ENCODE measurements around the gene BCL7C. TPM values are rescaled to one million over a fixed set of nuclear protein-coding genes. Genes with fewer than 3 reads are reported as not detected.

The BCL7C gene
- total and polyA plus RNA-seq, 12 donors = 7.7 to 88.3 (median 33.9) TPM

DNA sequence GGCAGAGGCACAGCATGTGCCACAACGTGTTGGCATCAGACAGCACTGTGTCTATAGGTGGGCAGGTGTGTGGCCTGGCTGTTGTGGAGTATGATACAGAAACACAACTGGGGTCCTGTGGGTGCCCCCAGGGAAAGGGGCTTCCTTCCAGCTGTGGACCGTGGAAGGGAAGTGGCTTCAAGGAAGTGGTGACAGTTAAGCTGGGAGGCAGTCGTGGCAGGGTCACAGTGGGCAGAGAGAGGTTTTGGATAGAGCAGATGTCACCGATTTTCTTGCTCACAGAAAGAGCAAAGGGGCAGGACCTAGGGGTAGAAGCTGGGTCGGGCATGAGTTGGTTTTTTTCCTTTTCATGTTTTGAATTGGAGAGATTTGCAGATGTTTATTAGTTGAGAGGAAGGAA lies 43.8 kb upstream of the BCL7C start:
- Histone ChIP-seq H3K36me3 (replicated peaks in 1 of 2) (peaks cover 0 to 17% of the 10 kb centered on the region in 2 donors), H3K27ac (peak overlapping the region in 2 of 5 donors; percentile 13 to 52), H3K9me3 (replicated peaks in 1 of 3) (no peaks in the 10 kb centered on the region), H3K4me1 (replicated peaks in 1 of 2) (no peaks in the 10 kb centered on the region), H3K27me3 (no peaks in the 10 kb centered on the region), H3K4me3 (no peak overlapping the region)
- intact Hi-C loops (cut with DNase I) = no loop called here
- TF ChIP-seq, protein P1, sequence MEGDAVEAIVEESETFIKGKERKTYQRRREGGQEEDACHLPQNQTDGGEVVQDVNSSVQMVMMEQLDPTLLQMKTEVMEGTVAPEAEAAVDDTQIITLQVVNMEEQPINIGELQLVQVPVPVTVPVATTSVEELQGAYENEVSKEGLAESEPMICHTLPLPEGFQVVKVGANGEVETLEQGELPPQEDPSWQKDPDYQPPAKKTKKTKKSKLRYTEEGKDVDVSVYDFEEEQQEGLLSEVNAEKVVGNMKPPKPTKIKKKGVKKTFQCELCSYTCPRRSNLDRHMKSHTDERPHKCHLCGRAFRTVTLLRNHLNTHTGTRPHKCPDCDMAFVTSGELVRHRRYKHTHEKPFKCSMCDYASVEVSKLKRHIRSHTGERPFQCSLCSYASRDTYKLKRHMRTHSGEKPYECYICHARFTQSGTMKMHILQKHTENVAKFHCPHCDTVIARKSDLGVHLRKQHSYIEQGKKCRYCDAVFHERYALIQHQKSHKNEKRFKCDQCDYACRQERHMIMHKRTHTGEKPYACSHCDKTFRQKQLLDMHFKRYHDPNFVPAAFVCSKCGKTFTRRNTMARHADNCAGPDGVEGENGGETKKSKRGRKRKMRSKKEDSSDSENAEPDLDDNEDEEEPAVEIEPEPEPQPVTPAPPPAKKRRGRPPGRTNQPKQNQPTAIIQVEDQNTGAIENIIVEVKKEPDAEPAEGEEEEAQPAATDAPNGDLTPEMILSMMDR (IDR thresholded peaks at IDR 0.05) = no peak
- no peak for TF ChIP-seq POLR2A (IDR thresholded peaks at IDR 0.05)
- no peak for DNase-seq
- 45 to 59% (median 54%) methylated on average over 4 to 5 of the region's 5 CpGs for WGBS, 4 donors

DNA sequence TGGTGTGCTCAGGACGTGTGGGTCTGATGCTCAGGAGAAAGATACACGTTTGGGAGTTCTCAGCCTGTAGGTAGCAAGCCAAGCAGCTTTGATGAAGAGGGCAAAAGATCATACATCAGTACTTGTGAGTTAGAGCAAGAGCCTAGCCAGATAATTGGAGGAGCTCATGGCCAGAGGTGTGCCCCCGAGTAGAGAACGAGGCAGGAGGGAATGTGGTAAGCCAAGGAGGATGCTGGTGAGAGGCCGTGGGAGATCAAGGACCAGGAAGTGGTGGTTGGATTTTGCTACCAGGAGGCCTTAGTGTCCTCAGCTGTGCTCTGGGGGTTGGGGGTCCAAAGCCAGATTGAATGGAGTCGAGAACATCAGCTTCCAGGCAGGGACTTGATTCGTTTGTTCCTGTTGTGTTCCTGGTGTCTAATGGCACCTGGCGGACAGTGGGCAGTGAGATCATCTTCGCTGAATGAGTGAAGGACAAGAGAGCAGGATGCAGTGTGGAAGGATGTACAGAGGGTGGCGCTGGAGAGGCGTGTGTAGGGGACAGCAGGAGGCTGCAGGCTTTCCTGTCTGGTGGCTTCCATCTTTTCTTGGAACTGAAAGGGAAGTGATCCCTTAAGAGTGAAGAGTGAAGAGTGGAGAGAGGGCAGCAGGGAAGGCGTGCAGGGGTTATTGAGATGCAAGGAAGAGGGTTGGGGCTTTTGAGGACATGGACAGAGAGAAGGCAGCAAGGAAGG lies 41.1 kb upstream of the BCL7C start:
- WGBS, 4 donors = 49 to 59% (median 50%) methylated on average over 12 of the region's 12 CpGs
- Histone ChIP-seq H3K27me3 (no peaks in the 10 kb centered on the region), H3K4me1 (replicated peaks in 1 of 2) (no peaks in the 10 kb centered on the region), H3K36me3 (replicated peaks in 1 of 2) (peaks cover 0 to 33% of the 10 kb centered on the region in 2 donors), H3K27ac (peak overlapping the region in 1 of 5 donors; percentile 29), H3K4me3 (no peak overlapping the region), H3K9me3 (replicated peaks in 1 of 3) (no peaks in the 10 kb centered on the region)
- intact Hi-C loops (cut with DNase I) = no loop called here
- DNase-seq = peak in 6 of 7 donors; percentile 72 to 89 (median 80)
- TF ChIP-seq, protein P1 (IDR thresholded peaks at IDR 0.05) = peak; percentile 29 to 74 (median 60)
- no peak for TF ChIP-seq POLR2A (IDR thresholded peaks at IDR 0.05)

DNA sequence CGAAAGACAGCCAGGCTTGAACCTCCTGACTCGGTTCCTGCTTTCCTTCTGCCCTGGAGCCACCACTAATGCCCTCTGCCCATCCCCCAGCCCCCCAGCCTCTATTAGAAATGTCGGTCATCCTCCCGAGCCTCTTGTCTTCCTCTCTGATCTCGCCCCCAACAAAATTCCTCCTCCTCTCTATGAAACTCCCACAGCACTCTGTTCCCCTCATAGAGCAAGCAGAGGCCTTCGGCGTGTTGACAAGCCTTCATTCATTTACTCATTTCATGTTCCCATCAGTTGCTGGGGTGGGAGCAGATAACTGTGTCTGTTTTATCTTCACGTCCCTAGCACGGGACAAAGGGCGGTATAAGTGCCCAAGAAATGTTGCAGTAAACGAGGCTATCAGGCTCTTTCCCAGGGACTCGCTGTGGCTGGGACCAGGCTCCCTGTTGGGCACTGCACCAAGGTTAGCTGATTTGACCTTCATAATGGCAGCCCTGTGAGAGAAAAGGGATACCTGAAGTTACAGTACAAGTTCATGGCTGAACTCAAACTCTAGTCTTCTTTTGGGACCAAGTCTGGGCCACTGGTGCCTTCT lies 37.3 kb upstream of the BCL7C start:
- TF ChIP-seq POLR2A (IDR thresholded peaks at IDR 0.05) = no peak
- TF ChIP-seq, protein P1 (IDR thresholded peaks at IDR 0.05) = no peak
- WGBS, 4 donors = 52 to 63% (median 58%) methylated on average over 12 of the region's 12 CpGs
- Histone ChIP-seq H3K36me3 (replicated peaks in 1 of 2) (peaks cover 0 to 36% of the 10 kb centered on the region in 2 donors), H3K9me3 (replicated peaks in 1 of 3) (no peaks in the 10 kb centered on the region), H3K4me1 (replicated peaks in 1 of 2) (no peaks in the 10 kb centered on the region), H3K27me3 (no peaks in the 10 kb centered on the region), H3K27ac (no peak overlapping the region), H3K4me3 (no peak overlapping the region)
- intact Hi-C loops (cut with DNase I) = no loop called here
- no peak for DNase-seq

DNA sequence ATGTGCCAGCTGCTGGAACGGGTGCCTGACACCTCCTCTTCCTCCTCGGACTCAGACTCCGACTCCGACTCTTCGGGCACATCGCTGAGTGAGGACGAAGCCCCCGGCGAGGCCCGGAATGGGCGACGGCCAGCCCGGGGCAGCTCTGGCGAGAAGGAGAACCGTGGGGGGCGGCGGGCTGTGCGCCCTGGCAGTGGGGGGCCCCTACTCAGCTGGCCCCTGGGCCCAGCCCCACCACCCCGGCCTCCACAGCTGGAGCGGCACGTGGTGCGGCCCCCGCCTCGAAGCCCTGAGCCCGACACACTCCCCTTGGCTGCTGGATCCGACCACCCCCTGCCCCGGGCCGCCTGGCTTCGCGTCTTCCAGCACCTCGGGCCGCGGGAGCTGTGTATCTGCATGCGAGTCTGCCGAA lies 36.3 kb upstream of the BCL7C start:
- Histone ChIP-seq H3K4me1 (replicated peaks in 1 of 2) (no peaks in the 10 kb centered on the region), H3K36me3 (replicated peaks in 1 of 2) (peaks cover 0 to 33% of the 10 kb centered on the region in 2 donors), H3K9me3 (replicated peaks in 1 of 3) (no peaks in the 10 kb centered on the region), H3K27me3 (no peaks in the 10 kb centered on the region), H3K4me3 (no peak overlapping the region), H3K27ac (no peak overlapping the region)
- no peak for DNase-seq
- 85 to 95% (median 93%) methylated on average over 19 to 35 of the region's 35 CpGs for WGBS, 4 donors
- no peak for TF ChIP-seq POLR2A (IDR thresholded peaks at IDR 0.05)
- TF ChIP-seq, protein P1 (IDR thresholded peaks at IDR 0.05) = no peak
- intact Hi-C loops (cut with DNase I) = no loop called here

Measured in adrenal gland (tissue), 12 donors.